K562 (cell line): ENCODE results near the gene ARHGAP32.

Experiments used
- ELF1 ChIP-seq: fragments of 200-800 bp; sonication (Bioruptor generic); IDR thresholded peaks from 2 replicates; pipeline ENCODE4 v1.6.1; 2016; ENCODE audit warnings: missing genetic modification characterization, missing compliant biosample characterization
- POU5F1 ChIP-seq: fragments of 150-350 bp; IDR thresholded peaks from 2 replicates; pipeline ENCODE4 v1.6.1; 2014; ENCODE audit warnings: borderline replicate concordance, low read length, low read depth, mild to moderate bottlenecking; ENCODE audit not compliant: partially characterized antibody
- YY1 ChIP-seq, 3 experiments: IDR thresholded peaks; 2 replicates each; pipeline ENCODE4 v1.6.1; 2011; ENCODE audit warnings: low read length in 2 of 3, mild to moderate bottlenecking in 2 of 3, moderate library complexity in 2 of 3, borderline replicate concordance in 1 of 3, control low read depth in 1 of 3, low read depth in 1 of 3; ENCODE audit not compliant: insufficient read depth in 3 of 3, insufficient replicate concordance in 2 of 3, control insufficient read depth in 1 of 3, insufficient read length in 1 of 3; ENCODE audit errors: extremely low read depth in 1 of 3
- ZNF644 ChIP-seq: fragments of 200-800 bp; sonication (Bioruptor generic); IDR thresholded peaks from 2 replicates; pipeline ENCODE4 v1.6.1; 2016; ENCODE audit warnings: low read depth, missing genetic modification characterization, missing compliant biosample characterization
- TF ChIP-seq, protein P1 (sequence below): sonication (generic); formaldehyde crosslinking; IDR thresholded peaks from 2 replicates; pipeline ENCODE4 v1.4.0; 2020; ENCODE audit warnings: mild to moderate bottlenecking, missing genetic modification reagents
- TF ChIP-seq, protein P2 (sequence below), 2 experiments: fragments of 450-650 bp in 1 of 2; sonication (generic) in 1 of 2; formaldehyde crosslinking in 1 of 2; IDR thresholded peaks in 1 of 2; conservative IDR thresholded peaks in 1 of 2; 2 replicates each; pipeline versions ENCODE4 v1.6.1 to v1.8.1; 2016 to 2023; ENCODE audit warnings: mild to moderate bottlenecking in 2 of 2, moderate library complexity in 2 of 2, inconsistent platforms in 1 of 2, missing genetic modification reagents in 1 of 2
- TF ChIP-seq, protein P3 (sequence below), 3 experiments: IDR thresholded peaks in 2 of 3; conservative IDR thresholded peaks in 1 of 3; 2 replicates each; pipeline ENCODE4 v1.5.1; 2011 to 2012; ENCODE audit warnings: low read length in 3 of 3, mild to moderate bottlenecking in 3 of 3, control low read depth in 2 of 3, improper control_type of control experiment in 1 of 3, inconsistent platforms in 1 of 3, low read depth in 1 of 3, mixed read lengths in 1 of 3, moderate library complexity in 1 of 3; ENCODE audit not compliant: insufficient read depth in 2 of 3

DNA sequence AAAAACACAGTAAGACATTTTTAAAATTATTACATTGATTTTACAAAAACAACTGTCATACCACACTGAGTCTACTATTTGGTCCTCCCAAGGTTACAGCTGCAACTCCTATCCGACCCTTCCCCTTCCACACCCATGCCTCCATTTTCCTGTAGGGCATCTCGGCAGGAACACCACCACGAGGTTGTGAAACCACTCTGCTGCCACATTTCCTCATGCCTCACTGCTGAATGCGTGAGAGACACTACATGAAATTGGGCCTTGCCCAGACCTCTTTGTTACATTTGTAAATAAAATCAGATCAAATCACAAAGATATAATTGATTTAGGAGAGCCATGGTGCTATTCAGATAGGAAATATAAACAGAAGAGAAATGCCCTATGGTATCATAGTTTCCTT is 2.0 kb downstream of the ARHGAP32 start:
- TF ChIP-seq POU5F1 (no peak), ELF1 (tag) (no peak), YY1 (IDR thresholded peaks at IDR 0.05; ENCODE audit: borderline replicate concordance in 1 of 3, control insufficient read depth in 1 of 3, extremely low read depth in 1 of 3, insufficient read depth in 3 of 3, insufficient read length in 1 of 3, insufficient replicate concordance in 2 of 3, low read depth in 1 of 3, low read length in 2 of 3) (no peak), ZNF644 (no peak)
- TF ChIP-seq, protein P1, sequence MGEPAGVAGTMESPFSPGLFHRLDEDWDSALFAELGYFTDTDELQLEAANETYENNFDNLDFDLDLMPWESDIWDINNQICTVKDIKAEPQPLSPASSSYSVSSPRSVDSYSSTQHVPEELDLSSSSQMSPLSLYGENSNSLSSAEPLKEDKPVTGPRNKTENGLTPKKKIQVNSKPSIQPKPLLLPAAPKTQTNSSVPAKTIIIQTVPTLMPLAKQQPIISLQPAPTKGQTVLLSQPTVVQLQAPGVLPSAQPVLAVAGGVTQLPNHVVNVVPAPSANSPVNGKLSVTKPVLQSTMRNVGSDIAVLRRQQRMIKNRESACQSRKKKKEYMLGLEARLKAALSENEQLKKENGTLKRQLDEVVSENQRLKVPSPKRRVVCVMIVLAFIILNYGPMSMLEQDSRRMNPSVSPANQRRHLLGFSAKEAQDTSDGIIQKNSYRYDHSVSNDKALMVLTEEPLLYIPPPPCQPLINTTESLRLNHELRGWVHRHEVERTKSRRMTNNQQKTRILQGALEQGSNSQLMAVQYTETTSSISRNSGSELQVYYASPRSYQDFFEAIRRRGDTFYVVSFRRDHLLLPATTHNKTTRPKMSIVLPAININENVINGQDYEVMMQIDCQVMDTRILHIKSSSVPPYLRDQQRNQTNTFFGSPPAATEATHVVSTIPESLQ (CRISPR knock-in tag): no peak
- TF ChIP-seq, protein P2, sequence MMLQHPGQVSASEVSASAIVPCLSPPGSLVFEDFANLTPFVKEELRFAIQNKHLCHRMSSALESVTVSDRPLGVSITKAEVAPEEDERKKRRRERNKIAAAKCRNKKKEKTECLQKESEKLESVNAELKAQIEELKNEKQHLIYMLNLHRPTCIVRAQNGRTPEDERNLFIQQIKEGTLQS (IDR thresholded peaks at IDR 0.05): no peak
- TF ChIP-seq, protein P2 (CRISPR knock-in tag; conservative IDR thresholded peaks at IDR 0.05): no peak
- TF ChIP-seq, protein P3, sequence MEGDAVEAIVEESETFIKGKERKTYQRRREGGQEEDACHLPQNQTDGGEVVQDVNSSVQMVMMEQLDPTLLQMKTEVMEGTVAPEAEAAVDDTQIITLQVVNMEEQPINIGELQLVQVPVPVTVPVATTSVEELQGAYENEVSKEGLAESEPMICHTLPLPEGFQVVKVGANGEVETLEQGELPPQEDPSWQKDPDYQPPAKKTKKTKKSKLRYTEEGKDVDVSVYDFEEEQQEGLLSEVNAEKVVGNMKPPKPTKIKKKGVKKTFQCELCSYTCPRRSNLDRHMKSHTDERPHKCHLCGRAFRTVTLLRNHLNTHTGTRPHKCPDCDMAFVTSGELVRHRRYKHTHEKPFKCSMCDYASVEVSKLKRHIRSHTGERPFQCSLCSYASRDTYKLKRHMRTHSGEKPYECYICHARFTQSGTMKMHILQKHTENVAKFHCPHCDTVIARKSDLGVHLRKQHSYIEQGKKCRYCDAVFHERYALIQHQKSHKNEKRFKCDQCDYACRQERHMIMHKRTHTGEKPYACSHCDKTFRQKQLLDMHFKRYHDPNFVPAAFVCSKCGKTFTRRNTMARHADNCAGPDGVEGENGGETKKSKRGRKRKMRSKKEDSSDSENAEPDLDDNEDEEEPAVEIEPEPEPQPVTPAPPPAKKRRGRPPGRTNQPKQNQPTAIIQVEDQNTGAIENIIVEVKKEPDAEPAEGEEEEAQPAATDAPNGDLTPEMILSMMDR (IDR thresholded peaks at IDR 0.05 in 2 of 3, conservative IDR thresholded peaks at IDR 0.05 in 1 of 3; ENCODE audit: insufficient read depth in 2 of 3, low read depth in 1 of 3, low read length in 3 of 3): no peak
